HG03342 (cell line): ENCODE results near the gene SSUH2.
"Not testable (repeated sequence)": the region's sequence is repeated elsewhere in the genome, so short reads cannot be mapped to it uniquely, and the experiment has no call there.

Source experiments
- ATAC-seq: cut with Tn5 transposase; IDR thresholded peaks from one replicate; pipeline ENCODE4 v1.9.1; 2021; ENCODE audit warnings: mild to moderate bottlenecking, moderate library complexity; ENCODE audit not compliant: unreplicated experiment

The SSUH2 gene

DNA sequence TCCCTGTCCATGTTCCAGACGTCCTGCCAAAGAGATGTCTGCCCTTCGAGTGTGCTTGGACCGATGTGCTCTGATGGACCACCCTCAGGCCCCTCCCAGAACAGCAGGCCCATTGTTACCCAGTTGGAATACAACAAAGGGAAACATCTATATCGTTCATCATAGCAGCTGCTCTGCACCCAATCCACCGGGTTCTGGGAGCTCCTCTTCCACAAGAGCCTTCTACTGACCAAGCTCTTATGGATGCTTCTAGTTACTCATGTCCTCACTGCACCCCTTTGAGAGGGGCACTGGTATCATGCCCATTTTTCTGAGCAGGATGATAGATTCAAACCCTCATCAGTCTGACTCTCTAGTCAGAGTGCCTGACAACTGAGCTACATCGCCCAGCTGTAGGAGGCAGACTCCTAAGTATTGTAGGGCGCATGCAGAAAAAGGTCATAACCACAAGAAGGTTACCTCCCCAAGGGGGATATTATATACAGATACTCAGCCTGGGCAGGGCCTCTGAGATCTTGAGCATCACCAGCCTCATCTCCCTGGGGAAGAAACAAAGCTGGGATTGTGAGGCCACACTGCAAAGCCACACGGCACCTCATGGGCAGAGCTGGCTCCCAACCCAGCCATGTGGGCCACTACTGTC is at the start of gene SSUH2:
Gene SSUH2, minus strand, starts transcription at position 51 of the 643 bp plus-strand sequence. Its CDS starts 40 bp downstream, at position 11.
- ATAC-seq, result no peak

DNA sequence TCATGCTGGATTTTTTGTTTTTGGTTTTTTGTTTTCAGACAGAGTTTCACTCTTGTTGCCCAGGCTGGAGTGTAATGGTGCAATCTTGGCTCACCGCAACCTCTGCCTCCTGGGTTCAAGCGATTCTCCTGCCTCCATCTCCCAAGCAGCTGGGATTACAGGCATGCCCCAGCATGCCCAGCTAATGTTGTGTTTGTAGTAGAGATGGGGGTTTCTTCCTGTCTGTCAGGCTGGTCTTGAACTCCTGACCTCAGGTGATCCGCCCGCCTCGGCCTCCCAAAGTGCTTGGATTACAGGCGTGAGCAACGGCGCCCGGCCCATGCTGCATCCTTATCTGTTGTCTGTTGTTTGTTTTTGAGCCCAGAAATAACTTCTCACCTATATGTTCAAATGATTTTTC is 46.7 kb upstream of the SSUH2 start:
- not testable (repeated sequence) for ATAC-seq

GRCh38 chr3:8684992-8685391 is 40.4 kb upstream of the SSUH2 start:
- ATAC-seq, result not testable (repeated sequence)

- not testable (repeated sequence) for ATAC-seq
Measured at GRCh38 chr3:8682850-8683574, 38.4 kb upstream of the SSUH2 start.

GRCh38 chr3:8681881-8682538 is 37.4 kb upstream of the SSUH2 start:
- not testable (repeated sequence) for ATAC-seq

- ATAC-seq, result no peak
Measured at GRCh38 chr3:8681349-8681748, 36.8 kb upstream of the SSUH2 start.

- ATAC-seq, result not testable (repeated sequence)
Measured at GRCh38 chr3:8679817-8680553, 35.4 kb upstream of the SSUH2 start.

GRCh38 chr3:8678751-8679150 is 34.2 kb upstream of the SSUH2 start:
- ATAC-seq, result no peak

- ATAC-seq, result not testable (repeated sequence)
Measured at GRCh38 chr3:8677258-8677657, 32.7 kb upstream of the SSUH2 start.

DNA sequence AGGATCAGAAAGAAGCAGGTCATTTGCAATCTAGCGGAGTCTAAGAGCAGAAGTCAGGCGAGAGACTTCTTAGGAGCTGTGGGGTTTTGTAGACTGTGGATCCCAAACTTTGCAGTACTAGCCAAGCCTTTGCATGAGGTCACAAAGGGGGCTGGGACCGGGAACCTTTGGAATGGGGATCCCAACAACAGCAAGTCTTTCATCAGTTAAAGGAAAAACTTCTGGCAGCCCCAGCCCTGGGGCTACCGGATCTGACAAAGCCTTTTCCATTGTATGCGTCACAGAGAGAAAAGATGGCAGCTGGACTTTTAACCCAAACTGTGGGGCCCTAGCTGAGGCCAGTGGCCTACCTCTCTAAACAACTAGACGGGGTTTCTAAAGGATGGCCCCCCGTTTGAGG is 31.0 kb upstream of the SSUH2 start:
- not testable (repeated sequence) for ATAC-seq

DNA sequence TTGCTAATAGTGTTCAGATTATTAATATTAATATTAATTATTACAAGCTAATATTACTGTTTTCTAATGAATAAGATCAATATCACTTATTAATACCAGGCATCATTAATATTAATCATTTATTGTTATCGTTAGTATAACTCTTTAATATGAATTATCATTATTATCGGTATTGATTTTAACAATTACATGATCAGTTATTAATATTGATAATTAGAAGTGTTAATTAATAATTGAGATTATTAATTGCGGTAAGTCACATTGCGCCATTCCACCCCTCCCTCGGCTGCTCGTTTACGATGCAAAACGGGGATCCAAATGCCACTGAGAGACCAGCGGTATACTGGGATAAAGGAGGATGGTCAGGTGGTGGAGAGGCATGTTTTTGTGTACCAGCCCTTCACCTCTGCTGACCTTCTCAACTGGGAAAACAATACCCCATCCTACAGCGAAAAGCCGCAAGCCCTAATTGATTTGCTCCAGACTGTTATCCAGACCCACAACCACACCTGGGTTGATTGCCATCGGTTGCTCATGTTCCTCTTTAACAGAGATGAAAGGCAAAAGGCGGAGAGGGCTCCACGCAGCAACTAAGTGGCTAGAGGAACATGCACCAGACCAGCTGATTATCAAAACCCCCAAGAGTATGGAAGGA is 28.6 kb upstream of the SSUH2 start:
- ATAC-seq, result no peak

DNA sequence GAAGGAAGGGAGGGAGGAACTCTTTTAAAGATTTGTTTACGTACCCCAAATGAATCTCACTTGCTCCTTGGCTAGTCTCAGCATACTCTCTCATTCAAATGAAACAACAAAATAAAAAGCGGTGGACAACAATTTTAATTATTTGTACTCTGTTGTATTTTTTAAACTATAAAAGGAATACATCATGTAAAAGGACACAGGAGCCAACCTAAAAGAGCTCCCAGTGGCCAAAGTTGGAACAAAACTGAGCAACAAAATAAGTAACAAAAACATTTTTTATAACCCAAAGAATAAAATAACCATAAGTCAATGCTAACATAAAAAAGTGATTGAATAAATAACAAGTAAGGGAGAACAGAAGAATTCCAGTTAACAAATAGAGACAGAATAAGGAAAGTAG is 24.4 kb upstream of the SSUH2 start:
- ATAC-seq, result no peak

GRCh38 chr3:8668216-8668615 is 23.6 kb upstream of the SSUH2 start:
- no peak for ATAC-seq

- no peak for ATAC-seq
Measured at GRCh38 chr3:8667463-8668091, 23.0 kb upstream of the SSUH2 start.

DNA sequence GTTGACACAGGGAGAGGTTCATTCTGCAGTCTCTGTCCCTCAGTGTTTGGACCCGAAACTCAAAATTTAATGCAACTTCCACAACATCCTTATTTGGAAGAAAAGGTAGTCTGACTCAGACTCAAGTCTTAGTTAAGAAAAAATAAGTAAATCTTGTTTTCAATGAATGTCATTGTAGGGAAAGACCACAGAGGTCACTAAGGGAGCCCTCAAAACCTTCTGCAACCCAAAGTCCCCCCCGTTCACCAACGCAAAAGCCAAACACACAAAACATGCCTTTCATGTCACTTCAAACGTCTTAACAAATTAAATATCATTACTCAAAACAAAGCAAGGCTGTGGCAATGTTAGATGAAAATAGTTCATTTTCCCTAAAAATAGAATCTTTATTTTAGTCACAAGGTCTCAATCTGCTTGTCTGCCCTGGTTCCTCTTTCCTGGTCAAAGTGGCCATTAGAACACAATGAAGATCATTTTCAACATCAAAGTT is 20.9 kb upstream of the SSUH2 start:
- peak; percentile 73 for ATAC-seq

DNA sequence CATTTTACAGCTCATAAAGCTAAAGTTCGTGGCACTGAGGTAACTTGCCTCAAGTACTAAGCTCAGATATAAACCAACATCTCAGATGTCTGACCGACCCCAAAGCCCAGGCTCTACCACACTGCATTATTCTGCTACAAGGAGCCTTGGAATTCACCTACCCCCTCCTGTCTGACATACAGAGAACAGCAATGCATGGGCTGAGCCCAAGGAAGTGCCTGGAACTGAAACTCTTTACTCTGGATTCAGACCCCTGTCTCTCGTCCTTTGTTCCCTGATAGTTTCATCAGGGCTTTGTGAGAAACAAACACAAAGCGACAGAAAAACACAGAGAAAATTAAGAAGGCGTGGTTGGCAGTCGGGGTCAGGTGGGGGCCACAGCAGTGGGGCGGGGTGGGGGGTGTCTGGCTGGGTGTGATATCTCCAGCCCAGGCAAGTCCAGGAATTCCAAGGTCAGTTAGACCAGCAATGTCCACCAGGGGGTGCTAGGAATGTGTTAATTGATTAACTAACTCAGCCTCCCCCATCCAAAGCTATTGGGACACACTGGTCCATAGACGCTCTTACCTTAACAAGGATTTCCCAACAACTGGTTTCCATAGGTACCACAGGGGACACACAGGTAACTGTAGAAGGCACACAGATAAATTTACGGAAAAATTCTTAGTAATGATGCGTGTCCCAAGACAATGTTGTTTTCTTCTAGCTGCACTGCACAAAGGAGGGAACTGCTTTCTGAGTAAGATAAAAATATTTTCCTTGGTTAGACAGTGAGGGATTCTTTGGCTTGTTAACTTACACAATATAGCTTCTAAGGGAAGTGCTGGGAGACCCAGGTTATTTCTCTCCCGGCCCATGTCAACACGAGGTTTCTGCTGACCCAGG is 18.8 kb upstream of the SSUH2 start:
- ATAC-seq, result no peak

DNA sequence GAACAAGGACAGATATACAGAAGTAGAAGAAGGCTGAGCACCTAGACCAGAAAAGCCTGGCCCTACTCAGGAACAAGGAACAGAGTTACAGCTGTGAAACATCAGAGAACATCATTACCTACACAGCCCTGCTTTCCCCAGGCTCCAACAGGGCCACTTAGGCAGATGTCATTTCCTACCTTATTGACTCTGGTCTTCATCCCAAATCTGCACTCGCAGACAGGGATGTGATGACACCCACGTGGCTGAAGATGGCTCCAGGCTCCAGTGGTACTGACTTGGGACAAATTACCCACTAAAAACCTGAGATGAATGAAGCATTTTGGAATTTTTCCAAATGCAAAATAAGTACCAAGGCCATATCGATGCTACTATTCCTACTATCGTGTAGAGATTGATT is 18.0 kb upstream of the SSUH2 start:
- ATAC-seq, result no peak

GRCh38 chr3:8660175-8661118 is 15.8 kb upstream of the SSUH2 start:
- ATAC-seq, result no peak
